Mammary epithelial cell (primary cell): ENCODE results near the gene RPH3AL.

Experiments used
- EZH2 ChIP-seq: IDR thresholded peaks from 2 replicates; pipeline ENCODE4 v1.6.1; 2012; ENCODE audit warnings: low read length, inconsistent platforms, borderline replicate concordance
- TF ChIP-seq, protein P1 (sequence below), 2 donors: IDR thresholded peaks in 1 of 2; conservative IDR thresholded peaks in 1 of 2; 2 replicates each; pipeline ENCODE4 v1.5.1; 2011 to 2012; ENCODE audit warnings: inconsistent platforms in 2 of 2, low read length in 2 of 2, mild to moderate bottlenecking in 2 of 2, control low read depth in 1 of 2, low read depth in 1 of 2; ENCODE audit not compliant: insufficient read depth in 1 of 2; ENCODE audit errors: extremely low read depth in 1 of 2

DNA sequence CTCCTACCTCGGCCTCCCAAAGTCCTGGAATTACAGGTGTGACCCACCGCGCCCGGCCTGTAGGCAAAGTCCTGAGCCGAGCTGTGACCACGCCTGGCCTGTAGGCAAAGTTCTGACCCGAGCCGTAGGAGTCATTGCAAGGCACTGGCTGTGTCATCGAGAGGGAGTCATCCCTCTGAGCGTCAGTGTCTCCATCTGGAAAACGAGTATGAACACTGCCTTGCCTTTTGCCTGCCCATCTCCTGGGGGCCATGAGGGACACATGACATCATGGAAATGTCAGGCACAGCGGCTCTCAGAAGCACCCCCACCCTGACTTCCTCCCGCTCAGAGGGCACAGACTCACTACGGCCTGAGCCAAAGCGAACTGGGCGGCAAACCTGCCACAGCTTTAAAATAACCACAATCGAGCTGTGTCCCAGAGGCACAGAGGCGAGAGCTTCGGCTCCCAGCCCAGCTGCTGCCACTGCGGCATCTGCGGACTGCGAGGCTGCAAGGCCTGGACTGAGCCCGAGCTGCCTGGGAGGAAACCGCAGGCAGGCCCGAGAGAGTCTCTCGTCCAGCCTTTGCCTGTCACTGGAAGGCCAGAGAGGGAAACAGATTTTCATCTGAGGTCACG lies 50.8 kb downstream of the RPH3AL start:
- TF ChIP-seq, protein P1, sequence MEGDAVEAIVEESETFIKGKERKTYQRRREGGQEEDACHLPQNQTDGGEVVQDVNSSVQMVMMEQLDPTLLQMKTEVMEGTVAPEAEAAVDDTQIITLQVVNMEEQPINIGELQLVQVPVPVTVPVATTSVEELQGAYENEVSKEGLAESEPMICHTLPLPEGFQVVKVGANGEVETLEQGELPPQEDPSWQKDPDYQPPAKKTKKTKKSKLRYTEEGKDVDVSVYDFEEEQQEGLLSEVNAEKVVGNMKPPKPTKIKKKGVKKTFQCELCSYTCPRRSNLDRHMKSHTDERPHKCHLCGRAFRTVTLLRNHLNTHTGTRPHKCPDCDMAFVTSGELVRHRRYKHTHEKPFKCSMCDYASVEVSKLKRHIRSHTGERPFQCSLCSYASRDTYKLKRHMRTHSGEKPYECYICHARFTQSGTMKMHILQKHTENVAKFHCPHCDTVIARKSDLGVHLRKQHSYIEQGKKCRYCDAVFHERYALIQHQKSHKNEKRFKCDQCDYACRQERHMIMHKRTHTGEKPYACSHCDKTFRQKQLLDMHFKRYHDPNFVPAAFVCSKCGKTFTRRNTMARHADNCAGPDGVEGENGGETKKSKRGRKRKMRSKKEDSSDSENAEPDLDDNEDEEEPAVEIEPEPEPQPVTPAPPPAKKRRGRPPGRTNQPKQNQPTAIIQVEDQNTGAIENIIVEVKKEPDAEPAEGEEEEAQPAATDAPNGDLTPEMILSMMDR (conservative IDR thresholded peaks at IDR 0.05 in 1 of 2, IDR thresholded peaks at IDR 0.05 in 1 of 2; ENCODE audit: extremely low read depth in 1 of 2, insufficient read depth in 1 of 2, low read depth in 1 of 2, low read length in 2 of 2) = no peak
- TF ChIP-seq EZH2 = no peak
